Measurements from ENCODE around the gene MXRA7. TPM values are rescaled to one million over a fixed set of nuclear protein-coding genes. Genes with fewer than 3 reads are reported as not detected.
"Not testable (repeated sequence)": the region's sequence is repeated elsewhere in the genome, so short reads cannot be mapped to it uniquely, and the experiment has no call there.

The MXRA7 gene
- total and polyA plus RNA-seq, 2 experiments from 2014 or later: 48.0 to 625 TPM

DNA sequence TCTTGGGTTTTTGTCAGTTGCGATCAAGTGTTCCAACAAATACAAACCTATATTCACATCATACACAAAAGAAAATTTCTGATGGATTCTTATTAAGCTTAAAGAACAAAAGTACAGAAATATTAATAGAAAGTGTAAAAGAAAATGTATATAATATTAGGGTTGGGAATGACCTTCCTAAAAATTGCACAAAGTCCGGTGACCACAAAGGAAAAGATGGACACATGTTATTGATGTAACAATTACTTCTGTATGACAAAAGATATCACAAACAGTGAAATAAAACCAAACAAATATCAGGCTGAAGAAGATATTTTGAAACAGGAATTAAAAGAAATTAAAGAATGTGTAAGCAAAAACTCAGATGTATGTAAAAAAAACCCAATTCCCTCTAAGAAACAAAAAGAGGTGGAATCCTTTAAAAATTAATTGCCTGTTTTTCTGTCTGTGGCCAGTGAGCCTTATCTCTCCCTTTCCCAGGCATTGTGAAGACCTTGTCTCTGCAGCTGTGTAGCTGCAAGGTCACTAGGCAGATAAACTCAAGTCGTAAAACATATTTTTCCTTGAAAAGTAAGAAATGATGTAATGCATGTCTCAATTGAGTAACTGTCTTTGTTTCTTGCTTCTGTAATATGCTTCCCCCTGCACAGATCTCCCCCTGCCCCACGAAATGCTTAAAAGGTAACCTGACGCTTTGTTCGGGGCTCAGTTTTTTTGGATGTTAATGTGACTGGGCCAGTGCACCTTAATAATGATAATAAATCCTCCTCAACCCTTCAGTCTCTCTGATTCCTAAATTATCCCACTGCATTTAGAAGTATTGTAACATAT, 70.0 kb downstream of the MXRA7 start:
- H3K9me2 ChIP-seq (ENCODE audit: insufficient read depth): no peaks in the 10 kb centered on the region
- TF ChIP-seq EZH2 (IDR thresholded peaks at IDR 0.05; ENCODE audit: insufficient read depth, poor library complexity, severe bottlenecking) (no peak), EZH2phosphoT487 (IDR thresholded peaks at IDR 0.05; ENCODE audit: insufficient read depth, low read depth) (no peak)
- H3K4me3 ChIP-seq: no peak overlapping the region
- H4K20me1 ChIP-seq (ENCODE audit: insufficient read depth): no peaks in the 10 kb centered on the region
- in situ Hi-C loops (cut with MboI): no loop called here
- DNase-seq: no peak
- no peak overlapping the region for H3K9ac ChIP-seq
- peaks cover 24% of the 10 kb centered on the region; the same call in 1 of the 2 replicates for H3K27me3 ChIP-seq (replicated peaks; ENCODE audit: insufficient read depth)
- no peak overlapping the region for H2AFZ ChIP-seq
- H3K27ac ChIP-seq: no peak overlapping the region
- WGBS, 2 experiments (ENCODE audit: low coverage in 1 of 2, low lambda C conversion rate in 2 of 2, missing lambda C conversion rate in 2 of 2): 61 to 67% methylated on average over 6 of the region's 6 CpGs
- H3K4me2 ChIP-seq (ENCODE audit: unreplicated experiment): no peak overlapping the region
- H3K36me3 ChIP-seq (ENCODE audit: low read depth): no peaks in the 10 kb centered on the region
- peaks cover 1% of the 10 kb centered on the region; the same call in 1 of the 2 replicates for H3F3A ChIP-seq (ENCODE audit: insufficient read depth)
- no peaks in the 10 kb centered on the region for H3K9me3 ChIP-seq (ENCODE audit: low read depth)
- peaks cover 6% of the 10 kb centered on the region for H3K4me1 ChIP-seq (ENCODE audit: insufficient read depth)
- H3K79me2 ChIP-seq (ENCODE audit: insufficient read depth): no peaks in the 10 kb centered on the region

DNA sequence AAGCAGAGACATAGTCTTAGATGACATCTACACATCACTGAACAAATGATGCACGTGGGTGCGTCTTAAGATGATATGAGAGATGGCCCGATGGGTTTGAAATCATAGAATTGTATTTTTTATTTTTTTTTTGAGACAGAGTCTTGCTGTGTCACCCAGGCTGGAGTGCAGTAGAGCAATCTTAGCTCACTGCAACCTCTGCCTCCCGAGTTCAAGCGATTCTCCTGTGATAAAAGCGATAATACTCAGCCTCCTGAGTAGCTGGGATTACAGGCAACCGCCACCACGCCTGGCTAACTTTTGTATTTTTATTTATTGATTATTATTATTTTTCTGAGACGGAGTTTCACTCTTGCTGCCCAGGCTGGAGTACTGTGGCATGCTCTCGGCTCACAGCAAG, 72.5 kb downstream of the MXRA7 start:
- peaks cover 3% of the 10 kb centered on the region; the same call in 1 of the 2 replicates for H3K27me3 ChIP-seq (replicated peaks; ENCODE audit: insufficient read depth)

DNA sequence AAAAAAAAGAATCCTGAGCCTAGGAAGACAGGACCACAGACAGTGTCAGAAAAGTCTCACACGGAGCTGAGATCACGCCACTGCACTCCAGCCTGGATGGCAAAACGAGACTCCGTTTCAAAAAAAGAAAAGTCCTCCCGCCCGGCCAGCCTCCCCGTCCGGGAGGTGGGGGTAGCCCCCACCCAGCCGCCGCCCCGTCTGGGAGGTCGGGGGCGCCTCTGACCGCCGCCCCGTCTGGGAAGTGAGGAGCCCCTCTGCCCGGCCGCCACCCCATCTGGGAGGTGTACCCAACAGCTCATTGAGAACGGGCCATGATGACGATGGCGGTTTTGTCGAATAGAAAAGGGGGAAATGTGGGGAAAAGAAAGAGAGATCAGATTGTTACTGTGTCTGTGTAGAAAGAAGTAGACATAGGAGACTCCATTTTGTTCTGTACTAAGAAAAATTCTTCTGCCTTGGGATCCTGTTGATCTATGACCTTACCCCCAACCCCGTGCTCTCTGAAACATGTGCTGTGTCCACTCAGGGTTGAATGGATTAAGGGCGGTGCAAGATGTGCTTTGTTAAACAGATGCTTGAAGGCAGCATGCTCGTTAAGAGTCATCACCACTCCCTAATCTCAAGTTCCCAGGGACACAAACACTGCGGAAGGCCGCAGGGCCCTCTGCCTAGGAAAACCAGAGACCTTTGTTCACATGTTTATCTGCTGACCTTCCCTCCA, 74.1 kb downstream of the MXRA7 start:
- H3K4me2 ChIP-seq (ENCODE audit: unreplicated experiment); H3K27ac ChIP-seq: not testable (repeated sequence)
- WGBS, 2 experiments (ENCODE audit: low coverage in 1 of 2, low lambda C conversion rate in 2 of 2, missing lambda C conversion rate in 2 of 2): 67 to 74% methylated on average over 17 to 25 of the region's 27 CpGs

More for the DNA sequence above, 72.5 kb downstream of the MXRA7 start:
- H3K4me1 ChIP-seq (ENCODE audit: insufficient read depth): peaks cover 17% of the 10 kb centered on the region
- in situ Hi-C loops (cut with MboI): no loop called here
- H3K9me2 ChIP-seq (ENCODE audit: insufficient read depth): no peaks in the 10 kb centered on the region
- H3K9ac ChIP-seq: no peak overlapping the region
- H3K79me2 ChIP-seq (ENCODE audit: insufficient read depth): no peaks in the 10 kb centered on the region
- H3K4me2 ChIP-seq (ENCODE audit: unreplicated experiment): no peak overlapping the region
- no peaks in the 10 kb centered on the region for H4K20me1 ChIP-seq (ENCODE audit: insufficient read depth)
- no peak overlapping the region for H2AFZ ChIP-seq
- no peaks in the 10 kb centered on the region for H3K36me3 ChIP-seq (ENCODE audit: low read depth)
- H3K4me3 ChIP-seq: no peak overlapping the region
- WGBS, 2 experiments (ENCODE audit: low coverage in 1 of 2, low lambda C conversion rate in 2 of 2, missing lambda C conversion rate in 2 of 2): 96% methylated on average over 10 of the region's 10 CpGs
- peaks cover 13% of the 10 kb centered on the region for H3F3A ChIP-seq (ENCODE audit: insufficient read depth)
- no peaks in the 10 kb centered on the region for H3K9me3 ChIP-seq (ENCODE audit: low read depth)
- no peak overlapping the region for H3K27ac ChIP-seq
- TF ChIP-seq EZH2 (IDR thresholded peaks at IDR 0.05; ENCODE audit: insufficient read depth, poor library complexity, severe bottlenecking) (no peak), EZH2phosphoT487 (IDR thresholded peaks at IDR 0.05; ENCODE audit: insufficient read depth, low read depth) (no peak)
- no peak for DNase-seq

GRCh38 chr17:76635659-76636360, 75.0 kb downstream of the MXRA7 start:
- Histone ChIP-seq H3K27me3 (replicated peaks; ENCODE audit: insufficient read depth) (no peaks in the 10 kb centered on the region), H3K4me1 (ENCODE audit: insufficient read depth) (peaks cover 17% of the 10 kb centered on the region), H3F3A (ENCODE audit: insufficient read depth) (peaks cover 13% of the 10 kb centered on the region), H4K20me1 (ENCODE audit: insufficient read depth) (no peaks in the 10 kb centered on the region), H3K9ac (0 out of 2 replicates have a peak overlapping the region, but pooled peaks have one; percentile 4), H3K9me3 (ENCODE audit: low read depth) (no peaks in the 10 kb centered on the region), H3K4me2 (ENCODE audit: unreplicated experiment) (peak overlapping the region; percentile 55), H2AFZ (no peak overlapping the region), H3K9me2 (ENCODE audit: insufficient read depth) (no peaks in the 10 kb centered on the region), H3K79me2 (ENCODE audit: insufficient read depth) (no peaks in the 10 kb centered on the region), H3K27ac (peak overlapping the region; percentile 63), H3K36me3 (ENCODE audit: low read depth) (no peaks in the 10 kb centered on the region), H3K4me3 (peak overlapping the region; percentile 3; the same call in 1 of the 2 replicates)
- WGBS, 2 experiments (ENCODE audit: low coverage in 1 of 2, low lambda C conversion rate in 2 of 2, missing lambda C conversion rate in 2 of 2): 10 to 16% methylated on average over 8 of the region's 8 CpGs
- peak; percentile 80 for DNase-seq
- no peak for TF ChIP-seq EZH2phosphoT487 (IDR thresholded peaks at IDR 0.05; ENCODE audit: insufficient read depth, low read depth)
- TF ChIP-seq EZH2 (IDR thresholded peaks at IDR 0.05; ENCODE audit: insufficient read depth, poor library complexity, severe bottlenecking): no peak
- in situ Hi-C loops (cut with MboI): no loop called here

More for the DNA sequence above, 74.1 kb downstream of the MXRA7 start:
- H3K9me3 ChIP-seq (ENCODE audit: low read depth); H3K27me3 ChIP-seq (replicated peaks; ENCODE audit: insufficient read depth); in situ Hi-C loops (cut with MboI); H3K4me3 ChIP-seq; H3K79me2 ChIP-seq (ENCODE audit: insufficient read depth); DNase-seq; H3K9me2 ChIP-seq (ENCODE audit: insufficient read depth); H2AFZ ChIP-seq; H3K36me3 ChIP-seq (ENCODE audit: low read depth); H3K9ac ChIP-seq; H4K20me1 ChIP-seq (ENCODE audit: insufficient read depth): not testable (repeated sequence)
- H3K4me1 ChIP-seq (ENCODE audit: insufficient read depth): peaks cover 17% of the 10 kb centered on the region
- H3F3A ChIP-seq (ENCODE audit: insufficient read depth): peaks cover 13% of the 10 kb centered on the region
